B cell (primary cell): Measurements from ENCODE around the gene LRRC42.

Experiments
- CTCF ChIP-seq: fragments of 200-600 bp; IDR thresholded peaks from one replicate; pipeline ENCODE4 v1.8.0; 2022; ENCODE audit warnings: antibody characterized with exemption, mild to moderate bottlenecking
- EZH2 ChIP-seq: IDR thresholded peaks from 2 replicates; pipeline ENCODE4 v1.6.1; 2012; ENCODE audit warnings: borderline replicate concordance, low read depth, mild to moderate bottlenecking, moderate library complexity, low read length; ENCODE audit not compliant: insufficient read depth, poor library complexity, severe bottlenecking

GRCh38 chr1:53913352-53914033 lies 32.7 kb upstream of the LRRC42 start:
- TF ChIP-seq CTCF (no peak), EZH2 (no peak)
